ENCODE results near the gene GINS2. TPM values are rescaled to one million over a fixed set of nuclear protein-coding genes. Genes with fewer than 3 reads are reported as not detected.

The GINS2 gene
- total RNA-seq, 2 experiments from 2014 or later, result 38.3 to 45.7 TPM

- H3K4me3 Mint-ChIP-seq, result no peak overlapping the region
- H3K27ac Mint-ChIP-seq, result no peak overlapping the region
- H3K36me3 Mint-ChIP-seq (ENCODE audit: low read depth), result no peaks in the 10 kb centered on the region
- no peaks in the 10 kb centered on the region for H3K9me3 Mint-ChIP-seq
- peaks cover 7% of the 10 kb centered on the region for H3K27me3 Mint-ChIP-seq
- no peak for DNase-seq
- POLR2A ChIA-PET, result no interaction called here
- CTCF ChIA-PET, result no interaction called here
- H3K4me1 Mint-ChIP-seq, result no peaks in the 10 kb centered on the region
Observed at GRCh38 chr16:85695196-85696128, 6.7 kb upstream of the GINS2 start.

- peaks cover 11% of the 10 kb centered on the region for H3K36me3 Mint-ChIP-seq (ENCODE audit: low read depth)
- no peak overlapping the region for H3K4me3 Mint-ChIP-seq
- no peak for DNase-seq
- peaks cover 4% of the 10 kb centered on the region for H3K27me3 Mint-ChIP-seq
- POLR2A ChIA-PET, result interaction anchor here (1.4 kb wide), 1 partner anchor 9 kb away, joined by 3 read pairs; no protein-coding TSS in a partner anchor
- CTCF ChIA-PET, result interaction anchor here (2.1 kb wide), 1 partner anchor 275 kb away, joined by 5 read pairs; no protein-coding TSS in a partner anchor
- no peaks in the 10 kb centered on the region for H3K9me3 Mint-ChIP-seq
- peaks cover 18% of the 10 kb centered on the region for H3K4me1 Mint-ChIP-seq
- H3K27ac Mint-ChIP-seq, result no peak overlapping the region
Observed at GRCh38 chr16:85690469-85691064, 1.8 kb upstream of the GINS2 start.

DNA sequence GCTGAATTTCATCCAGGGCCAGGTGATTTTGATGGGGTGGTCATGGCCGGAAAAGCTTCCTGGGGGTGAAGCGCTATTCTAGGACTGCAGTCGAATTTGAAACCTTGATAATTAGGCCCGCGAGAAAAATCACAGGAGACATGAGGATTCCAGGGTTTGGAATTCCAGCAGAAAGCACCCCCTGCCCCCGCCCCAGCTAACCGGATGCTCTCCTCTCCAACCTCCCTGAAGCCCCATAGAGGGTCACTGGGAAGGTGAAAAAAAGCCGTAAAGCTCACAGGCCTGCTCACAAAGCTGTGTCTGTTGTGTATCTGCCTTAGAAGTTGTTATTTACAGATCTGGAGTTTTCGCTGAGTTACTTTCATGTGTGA lies 1.2 kb upstream of the GINS2 start:
- POLR2A ChIA-PET, result interaction anchor here (1.2 to 2.0 kb wide), 3 partner anchors 32 to 108 kb away, joined by 3 to 6 read pairs (median 5); no protein-coding TSS in a partner anchor
- no peak overlapping the region for H3K27ac Mint-ChIP-seq
- peaks cover 18% of the 10 kb centered on the region for H3K4me1 Mint-ChIP-seq
- CTCF ChIA-PET, result interaction anchor here (0.5 to 2.1 kb wide), 2 partner anchors 26 to 274 kb away, joined by 3 to 5 read pairs; no protein-coding TSS in a partner anchor
- H3K27me3 Mint-ChIP-seq, result peaks cover 4% of the 10 kb centered on the region
- DNase-seq, result no peak
- peaks cover 11% of the 10 kb centered on the region for H3K36me3 Mint-ChIP-seq (ENCODE audit: low read depth)
- no peaks in the 10 kb centered on the region for H3K9me3 Mint-ChIP-seq
- peak overlapping the region; percentile 3 for H3K4me3 Mint-ChIP-seq

- no peaks in the 10 kb centered on the region for H3K9me3 Mint-ChIP-seq
- ChIA-PET CTCF (interaction anchor here (0.5 to 2.1 kb wide), 5 partner anchors 26 to 392 kb away, joined by 3 to 5 read pairs (median 3); no protein-coding TSS in a partner anchor), POLR2A (interaction anchor here (1.2 to 2.0 kb wide), 4 partner anchors 12 to 109 kb away, joined by 3 to 6 read pairs (median 5); no protein-coding TSS in a partner anchor)
- peaks cover 11% of the 10 kb centered on the region for H3K36me3 Mint-ChIP-seq (ENCODE audit: low read depth)
- peaks cover 4% of the 10 kb centered on the region for H3K27me3 Mint-ChIP-seq
- peaks cover 18% of the 10 kb centered on the region for H3K4me1 Mint-ChIP-seq
- DNase-seq, result no peak
- H3K4me3 Mint-ChIP-seq, result peak overlapping the region; percentile 65
- no peak overlapping the region for H3K27ac Mint-ChIP-seq
Observed at GRCh38 chr16:85689285-85689949, 663 bp upstream of the GINS2 start.

DNA sequence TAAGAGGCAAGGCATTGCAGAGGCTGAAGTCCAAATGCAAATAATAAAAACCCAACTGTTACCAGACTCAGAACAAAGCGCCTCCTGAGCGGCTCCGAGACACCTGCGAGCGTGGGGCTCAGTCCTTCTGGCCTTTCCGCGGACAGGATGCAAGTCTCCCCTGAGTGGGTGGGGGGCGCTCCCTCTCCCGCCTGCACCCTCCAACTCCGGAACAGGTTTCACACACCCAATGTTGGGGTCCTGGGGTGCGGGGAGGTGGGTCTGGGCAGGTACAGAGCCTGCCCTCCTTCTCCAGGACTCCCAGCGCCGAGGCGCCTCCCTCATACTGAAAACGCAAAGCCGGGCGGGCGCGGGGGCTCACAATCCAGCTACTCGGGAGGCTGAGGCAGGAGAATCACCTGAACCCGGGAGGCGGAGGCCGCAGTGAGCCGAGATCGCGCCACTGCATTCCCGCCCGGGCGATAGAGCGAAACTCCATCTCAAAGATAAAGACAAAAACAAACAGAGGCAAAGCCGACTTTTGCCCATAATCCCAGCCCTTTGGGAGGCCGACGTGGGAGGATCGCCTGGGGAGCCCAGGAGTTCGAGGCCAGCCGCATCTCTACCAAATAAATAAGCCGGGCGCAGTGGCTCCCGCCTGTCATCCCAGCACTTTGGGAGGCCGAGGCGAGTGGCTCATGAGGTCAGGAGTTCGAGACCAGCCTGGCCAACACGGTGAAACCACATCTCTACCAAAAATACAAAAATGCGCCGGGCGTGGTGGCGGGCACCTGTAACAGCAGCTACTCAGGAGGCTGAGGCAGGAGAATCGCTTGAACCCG lies 893 bp downstream of the GINS2 start:
- CTCF ChIA-PET, result interaction anchor here (0.6 to 1.3 kb wide), 3 partner anchors 30 to 1134 kb away, joined by 3 read pairs; no protein-coding TSS in a partner anchor
- H3K27me3 Mint-ChIP-seq, result peaks cover 2% of the 10 kb centered on the region
- POLR2A ChIA-PET, result interaction anchor here (1.4 to 2.0 kb wide), 3 partner anchors 10 to 109 kb away, joined by 5 to 6 read pairs (median 5); no protein-coding TSS in a partner anchor
- H3K9me3 Mint-ChIP-seq, result no peaks in the 10 kb centered on the region
- peak; percentile 39 for DNase-seq
- H3K27ac Mint-ChIP-seq, result peak overlapping the region; percentile 81
- H3K36me3 Mint-ChIP-seq (ENCODE audit: low read depth), result peaks cover 22% of the 10 kb centered on the region
- peaks cover 25% of the 10 kb centered on the region for H3K4me1 Mint-ChIP-seq
- peak overlapping the region; percentile 85 for H3K4me3 Mint-ChIP-seq

DNA sequence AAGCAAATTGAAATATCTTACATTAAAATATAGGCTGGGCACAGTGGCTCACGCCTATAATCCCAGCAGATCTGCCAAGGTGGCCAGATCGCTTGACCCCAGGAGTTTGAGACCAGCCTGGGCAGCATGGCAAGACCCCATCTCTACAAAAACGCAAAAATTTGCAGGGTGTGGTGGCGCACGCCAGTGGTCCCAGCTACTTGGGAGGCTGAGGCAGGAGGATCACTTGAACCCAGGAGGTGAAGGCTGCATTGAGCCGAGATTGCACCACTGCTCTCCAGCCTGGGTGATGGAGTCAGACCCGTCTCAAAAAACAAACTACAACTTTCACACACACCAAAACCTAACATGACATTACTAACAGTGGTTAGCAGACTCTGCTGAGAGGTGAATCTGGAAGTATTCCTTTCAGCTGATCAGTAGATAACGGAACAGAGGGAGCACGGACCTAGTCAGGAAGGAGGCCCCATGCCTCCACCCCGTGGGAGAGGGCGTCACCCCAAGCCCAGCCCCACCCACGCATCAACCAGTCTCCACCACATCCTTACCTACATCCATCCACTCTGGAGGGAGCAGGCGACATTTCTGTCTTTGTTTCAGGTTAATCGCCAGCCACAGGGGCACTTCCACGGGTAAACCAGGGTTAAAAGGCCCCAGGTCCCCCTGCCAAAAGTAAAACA lies 1.7 kb downstream of the GINS2 start:
- DNase-seq, result peak; percentile 79
- Mint-ChIP-seq H3K4me1 (peaks cover 27% of the 10 kb centered on the region), H3K4me3 (peak overlapping the region; percentile 85), H3K27me3 (peaks cover 2% of the 10 kb centered on the region), H3K36me3 (ENCODE audit: low read depth) (peaks cover 24% of the 10 kb centered on the region), H3K9me3 (no peaks in the 10 kb centered on the region), H3K27ac (peak overlapping the region; percentile 81)
- POLR2A ChIA-PET, result interaction anchor here (1.6 kb wide), 1 partner anchor 10 kb away, joined by 5 read pairs; no protein-coding TSS in a partner anchor
- CTCF ChIA-PET, result no interaction called here

- DNase-seq, result no peak
- Mint-ChIP-seq H3K27ac (peak overlapping the region; percentile 6), H3K4me3 (no peak overlapping the region), H3K4me1 (peaks cover 38% of the 10 kb centered on the region), H3K36me3 (ENCODE audit: low read depth) (peaks cover 35% of the 10 kb centered on the region), H3K9me3 (no peaks in the 10 kb centered on the region), H3K27me3 (no peaks in the 10 kb centered on the region)
- POLR2A ChIA-PET, result interaction anchor here (0.6 kb wide), 1 partner anchor 11 kb away, joined by 3 read pairs; no protein-coding TSS in a partner anchor
- CTCF ChIA-PET, result interaction anchor here (1.1 to 1.4 kb wide), 3 partner anchors 30 to 70 kb away, joined by 3 to 5 read pairs (median 4); no protein-coding TSS in a partner anchor
Observed at GRCh38 chr16:85685251-85685650, 3.5 kb downstream of the GINS2 start.

GRCh38 chr16:85683363-85683762 lies 5.4 kb downstream of the GINS2 start:
- H3K27ac Mint-ChIP-seq, result no peak overlapping the region
- H3K4me3 Mint-ChIP-seq, result no peak overlapping the region
- peaks cover 43% of the 10 kb centered on the region for H3K4me1 Mint-ChIP-seq
- no peaks in the 10 kb centered on the region for H3K27me3 Mint-ChIP-seq
- DNase-seq, result no peak
- no peaks in the 10 kb centered on the region for H3K9me3 Mint-ChIP-seq
- H3K36me3 Mint-ChIP-seq (ENCODE audit: low read depth), result peaks cover 54% of the 10 kb centered on the region
- ChIA-PET POLR2A (interaction anchor here (1.0 kb wide), 1 partner anchor 10 kb away, joined by 3 read pairs; no protein-coding TSS in a partner anchor), CTCF (interaction anchor here (1.0 to 1.5 kb wide), 3 partner anchors 9 to 24 kb away, joined by 3 read pairs; no protein-coding TSS in a partner anchor)

DNA sequence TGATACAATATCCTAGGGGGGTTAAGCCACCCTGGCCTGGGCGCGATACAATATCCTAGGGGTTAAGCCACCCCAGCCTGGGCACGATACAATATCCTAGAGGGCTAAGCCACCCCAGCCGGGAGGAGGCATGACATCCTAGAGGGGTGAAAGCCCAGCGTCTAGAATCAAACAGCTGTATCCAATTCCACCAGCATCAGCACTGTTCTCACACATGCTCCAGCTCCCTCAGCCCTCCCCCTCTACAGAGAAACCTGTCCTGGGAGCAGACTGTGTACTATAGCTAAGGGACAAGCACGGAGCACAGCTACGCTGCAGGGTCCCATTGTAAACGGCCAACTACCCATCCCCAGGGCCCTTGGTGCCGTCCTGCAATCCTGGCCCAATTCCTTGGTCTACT lies 6.2 kb downstream of the GINS2 start:
- CTCF ChIA-PET, result interaction anchor here (1.0 to 1.5 kb wide), 3 partner anchors 10 to 23 kb away, joined by 3 read pairs; no protein-coding TSS in a partner anchor
- H3K27ac Mint-ChIP-seq, result no peak overlapping the region
- no peaks in the 10 kb centered on the region for H3K9me3 Mint-ChIP-seq
- peaks cover 54% of the 10 kb centered on the region for H3K36me3 Mint-ChIP-seq (ENCODE audit: low read depth)
- POLR2A ChIA-PET, result no interaction called here
- H3K27me3 Mint-ChIP-seq, result no peaks in the 10 kb centered on the region
- no peak overlapping the region for H3K4me3 Mint-ChIP-seq
- peaks cover 40% of the 10 kb centered on the region for H3K4me1 Mint-ChIP-seq
- no peak for DNase-seq

DNA sequence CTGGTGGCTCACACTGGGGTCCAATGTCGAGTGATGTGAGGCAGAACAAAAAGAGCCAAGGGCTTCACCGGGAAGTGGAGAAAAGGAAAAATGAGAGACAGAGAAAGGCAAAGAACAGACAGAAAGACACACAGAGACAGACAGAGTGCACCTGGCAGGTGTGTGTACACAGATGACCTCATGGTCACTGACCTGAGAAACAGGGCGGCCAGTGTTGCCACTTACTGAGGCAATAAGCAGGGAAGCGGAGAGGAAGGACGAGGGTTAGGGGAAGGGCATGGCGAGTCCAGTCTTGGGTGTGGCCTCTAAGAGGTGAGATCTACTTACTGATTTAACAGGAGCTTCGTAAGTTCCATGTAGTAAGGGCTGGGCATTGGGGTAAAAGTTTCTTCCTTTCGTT lies 7.5 kb downstream of the GINS2 start:
- no peak for DNase-seq
- Mint-ChIP-seq H3K4me3 (no peak overlapping the region), H3K27ac (no peak overlapping the region), H3K4me1 (peaks cover 35% of the 10 kb centered on the region), H3K9me3 (no peaks in the 10 kb centered on the region), H3K36me3 (ENCODE audit: low read depth) (peaks cover 52% of the 10 kb centered on the region), H3K27me3 (no peaks in the 10 kb centered on the region)
- CTCF ChIA-PET, result no interaction called here
- POLR2A ChIA-PET, result no interaction called here

GRCh38 chr16:85680352-85680944 lies 8.3 kb downstream of the GINS2 start:
- CTCF ChIA-PET, result no interaction called here

More at GRCh38 chr16:85680352-85680944, 8.3 kb downstream of the GINS2 start:
- Mint-ChIP-seq H3K27me3 (no peaks in the 10 kb centered on the region), H3K36me3 (ENCODE audit: low read depth) (peaks cover 55% of the 10 kb centered on the region), H3K27ac (peak overlapping the region; percentile 65), H3K9me3 (no peaks in the 10 kb centered on the region), H3K4me3 (no peak overlapping the region), H3K4me1 (peaks cover 32% of the 10 kb centered on the region)
- DNase-seq, result no peak
- POLR2A ChIA-PET, result no interaction called here

Data from activated CD4-positive, alpha-beta memory T cell treated with anti-CD3 and anti-CD28 coated beads, Interleukin-2, amount 10 ng/mL, durations not matched to agents 7 days and 5 days (primary cell).